GM21423 (cell line): ENCODE measurements around the gene LSAMP.

ENCODE experiments used
- ATAC-seq: cut with Tn5 transposase; IDR thresholded peaks from one replicate; pipeline ENCODE4 v1.9.1; 2021; ENCODE audit warnings: mild to moderate bottlenecking, moderate library complexity; ENCODE audit not compliant: unreplicated experiment

LSAMP gene

DNA sequence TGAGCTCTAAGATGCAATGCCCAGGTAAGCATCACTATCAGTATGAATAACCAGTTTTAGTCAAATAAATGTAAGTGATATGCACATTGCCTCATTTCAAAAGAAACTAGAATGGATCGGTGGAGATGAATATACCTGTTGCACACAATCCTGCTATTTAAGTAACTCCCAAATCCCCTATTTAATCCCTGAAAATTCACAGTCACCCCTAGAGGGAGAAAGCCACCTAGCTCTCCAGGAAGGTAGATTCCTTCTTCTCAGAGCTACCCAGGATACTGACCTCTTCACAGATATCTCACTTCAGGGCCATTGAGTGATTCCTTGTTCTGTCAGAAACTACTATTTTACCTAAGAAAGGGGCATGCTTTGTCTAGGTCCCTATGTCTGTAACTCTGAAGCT, 11.7 kb downstream of the LSAMP start:
- no peak for ATAC-seq

DNA sequence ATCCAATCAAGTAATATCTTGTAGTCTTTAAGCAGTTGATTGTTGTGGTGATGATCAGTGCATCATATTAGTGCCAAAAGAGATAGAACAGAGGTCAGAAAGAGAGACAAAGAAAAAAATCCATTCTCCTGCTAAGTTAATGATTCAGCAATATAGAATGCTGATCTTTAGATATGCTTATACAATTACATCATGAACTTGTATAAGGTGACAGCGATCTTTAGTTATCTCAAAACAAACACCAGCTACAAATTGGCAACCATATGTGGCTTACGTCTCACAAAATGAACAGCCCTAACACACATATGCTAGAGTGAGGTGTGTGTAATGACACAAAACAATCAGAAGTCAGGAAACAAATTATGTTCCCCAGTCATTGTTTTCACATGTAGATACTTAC, 12.5 kb downstream of the LSAMP start:
- ATAC-seq, result no peak

DNA sequence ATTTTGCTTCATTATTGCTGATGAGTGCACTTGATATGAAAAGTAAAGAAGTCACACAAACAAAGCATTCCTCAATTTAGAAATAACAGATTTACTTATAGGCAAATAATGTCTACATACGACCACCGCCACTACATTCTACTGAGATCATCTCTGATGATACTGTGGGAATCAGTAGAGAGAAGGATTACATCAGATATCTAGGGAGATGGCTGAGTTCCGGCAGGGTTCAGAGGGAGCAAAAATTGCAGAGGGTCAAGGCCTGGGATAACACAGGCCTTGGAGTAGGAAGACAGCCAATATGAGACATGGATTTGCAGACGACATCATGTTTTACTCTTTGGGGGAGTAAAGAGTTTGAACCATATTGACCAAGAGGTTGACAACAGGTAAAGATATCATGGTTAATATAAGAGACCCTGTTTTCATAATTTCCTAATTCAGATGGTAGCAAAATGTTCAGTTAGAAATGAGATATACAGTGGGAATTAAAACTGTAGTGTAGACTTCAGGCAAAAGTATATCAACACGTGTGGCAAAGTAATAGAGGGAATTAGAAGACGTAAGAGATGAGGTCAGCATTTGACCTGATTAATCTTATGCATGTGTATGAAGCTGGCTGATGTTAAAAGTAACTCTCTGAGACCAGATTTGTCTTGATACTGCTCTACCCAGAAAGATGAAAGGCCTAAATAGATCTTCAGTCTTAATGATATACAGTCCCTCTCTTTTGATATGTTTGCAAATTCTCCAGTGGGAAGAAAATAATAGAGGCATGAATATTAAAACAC, 15.6 kb downstream of the LSAMP start:
- ATAC-seq, result no peak

DNA sequence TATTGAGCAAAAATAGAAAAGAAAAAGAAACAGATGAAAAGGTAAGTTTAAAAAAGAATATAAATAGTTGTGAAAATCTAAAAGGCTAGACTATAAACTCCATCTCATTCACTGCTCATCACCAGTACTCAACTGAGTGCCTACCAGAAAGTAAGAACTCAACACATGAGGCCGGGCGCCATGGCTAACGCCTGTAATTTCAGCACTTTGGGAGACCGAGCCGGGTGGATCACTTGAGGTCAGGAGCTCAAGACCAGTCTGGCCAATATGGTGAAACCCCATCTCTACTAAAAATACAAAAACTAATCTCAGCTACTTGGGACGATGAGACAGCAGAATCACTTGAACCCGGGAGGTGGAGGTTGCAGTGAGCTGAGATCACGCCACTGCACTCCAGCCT, 19.3 kb downstream of the LSAMP start:
- no peak for ATAC-seq

DNA sequence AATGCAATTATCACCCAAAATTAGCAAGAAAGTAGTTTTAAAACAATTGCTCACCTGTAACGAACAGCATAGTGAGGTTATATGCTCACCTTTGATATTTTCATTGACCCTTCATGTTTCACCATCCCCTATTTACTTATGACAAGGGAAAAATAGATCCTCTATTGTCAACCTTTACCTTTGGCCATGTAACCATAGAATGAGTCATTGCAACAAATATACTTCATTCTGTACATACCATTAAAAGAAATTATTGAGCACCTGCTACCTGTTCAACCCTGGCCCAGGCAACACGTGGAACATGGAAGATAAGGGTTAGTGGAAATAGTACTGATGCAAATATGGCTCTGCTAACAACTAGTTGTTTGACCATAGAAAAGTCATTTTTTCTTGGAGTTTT, 20.2 kb downstream of the LSAMP start:
- ATAC-seq, result no peak

DNA sequence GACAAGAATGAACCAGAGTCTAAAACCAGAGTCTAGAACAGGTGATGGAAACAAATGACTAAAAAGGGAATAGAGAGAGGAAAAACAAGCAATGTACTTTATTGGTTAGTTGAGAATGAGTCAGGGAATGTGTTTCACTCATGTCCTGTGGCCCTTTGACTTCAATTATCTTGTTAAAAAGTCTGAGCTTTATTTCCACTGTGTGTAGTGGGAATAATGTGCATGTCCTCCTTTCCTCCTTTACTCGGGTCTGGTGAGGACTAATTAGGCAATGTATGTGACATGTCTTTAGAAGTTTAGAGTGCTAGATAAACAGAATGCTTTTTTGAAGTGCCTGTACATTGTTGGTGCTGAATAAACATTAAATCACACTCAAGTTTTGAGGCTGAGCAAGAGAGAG, 21.3 kb downstream of the LSAMP start:
- no peak for ATAC-seq

DNA sequence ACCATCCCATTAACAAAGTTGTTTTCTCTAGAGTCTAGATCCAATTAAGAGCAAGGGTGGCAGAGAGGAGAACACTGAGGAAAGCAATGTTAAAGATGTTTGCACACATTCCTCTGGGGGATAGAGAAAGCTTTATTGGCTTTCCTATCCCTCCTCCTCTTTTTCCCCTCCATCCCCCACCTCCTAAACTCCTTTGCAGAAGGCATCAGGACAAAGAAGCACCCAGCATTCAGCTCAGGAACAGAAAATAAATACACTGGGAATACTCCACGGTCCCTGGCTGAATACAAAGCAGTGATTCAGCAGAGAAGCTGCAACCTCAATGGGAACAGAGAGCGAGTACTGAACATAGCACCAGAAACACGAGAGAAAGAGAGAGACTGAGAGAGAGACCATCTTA, 21.9 kb downstream of the LSAMP start:
- ATAC-seq, result no peak

DNA sequence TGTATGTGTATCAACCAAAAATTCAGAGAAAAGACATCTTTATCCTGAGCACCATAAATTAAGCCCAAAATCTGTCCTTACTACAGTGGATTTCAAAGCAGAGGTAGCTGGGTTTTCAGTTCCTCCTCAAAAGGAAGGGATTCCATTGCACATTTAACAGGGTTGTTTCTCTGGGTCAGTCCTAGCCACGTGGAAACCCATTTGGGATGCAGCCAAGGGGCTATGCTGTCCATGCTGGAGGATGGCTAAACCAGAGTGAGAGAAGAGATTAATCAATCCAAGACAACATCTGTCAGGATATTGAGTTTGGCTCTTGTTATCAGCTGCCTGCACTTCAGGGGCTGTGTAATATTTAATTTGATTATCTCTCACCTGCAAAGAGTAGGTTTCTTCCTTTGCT, 28.1 kb downstream of the LSAMP start:
- ATAC-seq, result no peak

DNA sequence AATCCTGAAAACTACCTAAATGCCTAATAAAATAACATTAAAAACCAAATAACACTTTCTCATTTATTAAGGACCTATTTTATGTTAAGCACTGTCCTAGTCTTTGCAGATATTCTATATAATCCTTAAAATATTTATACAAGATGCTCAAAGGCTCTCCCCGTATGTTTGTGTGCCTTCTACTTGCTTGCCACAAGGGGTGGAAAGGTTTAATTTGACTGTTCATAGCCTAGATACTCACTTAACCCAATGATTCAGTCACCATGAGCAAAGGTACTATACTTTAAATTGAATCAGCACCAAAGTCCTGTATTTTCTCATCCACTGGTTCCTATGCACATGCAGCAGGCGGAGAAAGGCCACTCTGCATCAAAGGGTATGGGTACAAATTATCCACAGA, 32.0 kb downstream of the LSAMP start:
- ATAC-seq, result no peak

DNA sequence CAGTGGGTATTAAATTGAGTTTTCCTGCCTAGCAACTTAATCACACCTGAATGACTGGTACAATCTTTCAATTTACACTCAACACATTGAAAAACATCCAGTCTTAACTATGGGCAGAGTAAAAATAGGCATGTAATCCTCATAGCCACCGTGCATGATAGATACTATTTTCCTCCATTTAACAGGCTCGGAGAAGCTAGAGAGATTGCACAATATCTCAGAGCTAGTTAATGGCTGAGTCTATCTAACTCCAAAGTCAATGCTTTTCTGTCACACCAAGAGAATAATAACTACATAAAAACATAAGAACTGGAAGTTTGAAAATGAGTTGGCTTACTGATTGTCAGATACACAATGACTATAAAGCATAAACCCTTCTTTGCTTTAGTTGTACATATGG, 36.8 kb downstream of the LSAMP start:
- no peak for ATAC-seq

DNA sequence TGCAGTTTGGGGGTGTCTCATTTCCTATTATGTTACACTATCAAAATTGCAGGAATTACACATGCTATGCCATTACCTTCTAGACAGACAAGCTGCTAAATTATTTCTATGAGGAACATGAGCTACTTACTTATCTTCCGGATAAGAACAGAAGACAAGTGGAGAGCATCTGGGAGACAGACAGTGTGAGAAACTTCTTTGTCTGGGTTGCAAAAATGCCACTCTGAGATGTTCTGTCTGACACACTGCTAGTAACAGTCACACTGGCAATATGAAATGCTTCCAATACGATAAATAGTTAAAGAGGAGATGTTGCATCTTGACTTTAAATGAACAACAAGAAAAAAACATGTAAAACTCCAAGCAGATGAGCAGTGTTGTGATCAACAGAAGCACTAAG, 40.1 kb downstream of the LSAMP start:
- ATAC-seq, result no peak

DNA sequence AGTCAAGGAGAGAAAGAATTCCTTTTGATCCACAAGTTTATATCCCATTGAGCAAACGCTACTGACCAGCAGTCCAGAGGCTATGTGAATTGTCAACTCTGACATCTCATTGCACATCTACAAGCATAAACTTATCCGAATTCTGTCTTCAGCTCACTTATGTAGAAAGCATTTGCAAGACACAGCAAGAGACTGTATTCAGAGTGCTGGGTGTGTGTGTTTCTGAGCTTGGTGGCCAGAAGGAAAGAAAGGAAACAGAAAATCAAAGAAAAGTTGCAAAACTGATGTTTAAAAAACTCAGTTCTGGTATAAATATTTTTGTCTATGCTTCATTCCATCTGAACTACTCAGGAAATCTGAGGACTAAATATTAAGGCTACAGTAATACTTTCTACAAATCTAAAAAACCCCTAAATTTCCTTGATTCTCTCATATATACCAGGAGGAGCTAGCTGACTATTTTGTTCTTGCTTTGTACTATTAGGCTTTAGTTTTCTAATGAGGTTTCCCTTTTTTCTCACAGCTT, 45.5 kb downstream of the LSAMP start:
- no peak for ATAC-seq

DNA sequence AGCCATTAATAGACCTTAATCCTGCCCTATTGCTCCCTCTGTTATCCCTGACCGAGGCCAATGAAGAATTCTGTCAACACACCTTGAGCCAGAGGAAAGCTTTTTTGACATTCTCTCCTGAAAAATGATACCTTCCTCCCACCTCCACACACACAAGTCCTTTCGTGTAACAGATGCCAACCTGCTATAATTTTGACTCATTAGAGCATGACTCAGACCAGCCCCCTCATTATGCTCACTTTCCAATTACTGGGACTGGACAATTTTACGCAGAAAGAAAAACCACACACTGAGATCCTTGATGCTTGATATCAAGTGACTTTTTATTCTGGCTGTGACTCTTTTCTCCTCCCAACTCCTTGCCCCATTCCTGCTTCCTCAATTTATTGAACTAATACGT, 50.9 kb downstream of the LSAMP start:
- no peak for ATAC-seq

DNA sequence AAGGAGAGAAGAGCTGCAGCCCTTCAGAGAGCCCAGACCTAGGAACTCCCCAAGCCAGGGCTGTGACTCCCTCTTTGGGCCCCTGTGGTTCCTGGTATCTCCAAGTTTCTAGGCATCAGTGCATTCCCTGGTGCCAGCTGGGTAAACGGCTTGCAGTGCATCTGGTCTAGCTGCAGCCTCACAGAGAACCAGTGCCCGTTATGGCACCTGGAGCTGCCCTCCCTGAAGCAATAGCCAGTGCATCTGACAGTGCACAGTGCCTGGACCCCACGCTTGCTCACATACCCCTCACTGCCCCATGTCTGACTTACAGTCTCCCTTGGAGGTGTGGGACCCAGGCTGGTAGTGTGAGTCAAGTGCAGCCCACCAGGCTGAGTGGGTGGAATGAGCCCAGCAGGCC, 52.1 kb downstream of the LSAMP start:
- no peak for ATAC-seq

DNA sequence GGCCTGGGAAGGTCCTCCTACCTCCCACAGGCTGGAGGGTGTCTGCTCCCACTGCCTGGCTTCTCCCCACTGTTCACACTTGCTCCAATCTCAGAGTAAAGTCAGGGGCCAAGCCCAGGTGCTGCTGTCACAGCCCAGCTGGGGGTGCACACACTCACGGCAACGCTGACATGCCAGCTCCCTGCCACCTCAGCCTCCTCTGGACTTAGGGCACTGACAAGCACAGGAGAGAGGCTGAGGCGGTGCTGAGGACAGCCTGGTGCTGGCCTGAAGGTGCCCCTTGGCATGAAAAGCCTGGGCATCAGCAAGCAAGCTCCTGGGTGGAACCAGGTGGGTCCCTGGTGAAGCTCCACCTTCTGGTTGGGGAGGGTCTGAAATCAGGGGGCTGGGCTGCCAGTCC, 53.0 kb downstream of the LSAMP start:
- ATAC-seq, result no peak

DNA sequence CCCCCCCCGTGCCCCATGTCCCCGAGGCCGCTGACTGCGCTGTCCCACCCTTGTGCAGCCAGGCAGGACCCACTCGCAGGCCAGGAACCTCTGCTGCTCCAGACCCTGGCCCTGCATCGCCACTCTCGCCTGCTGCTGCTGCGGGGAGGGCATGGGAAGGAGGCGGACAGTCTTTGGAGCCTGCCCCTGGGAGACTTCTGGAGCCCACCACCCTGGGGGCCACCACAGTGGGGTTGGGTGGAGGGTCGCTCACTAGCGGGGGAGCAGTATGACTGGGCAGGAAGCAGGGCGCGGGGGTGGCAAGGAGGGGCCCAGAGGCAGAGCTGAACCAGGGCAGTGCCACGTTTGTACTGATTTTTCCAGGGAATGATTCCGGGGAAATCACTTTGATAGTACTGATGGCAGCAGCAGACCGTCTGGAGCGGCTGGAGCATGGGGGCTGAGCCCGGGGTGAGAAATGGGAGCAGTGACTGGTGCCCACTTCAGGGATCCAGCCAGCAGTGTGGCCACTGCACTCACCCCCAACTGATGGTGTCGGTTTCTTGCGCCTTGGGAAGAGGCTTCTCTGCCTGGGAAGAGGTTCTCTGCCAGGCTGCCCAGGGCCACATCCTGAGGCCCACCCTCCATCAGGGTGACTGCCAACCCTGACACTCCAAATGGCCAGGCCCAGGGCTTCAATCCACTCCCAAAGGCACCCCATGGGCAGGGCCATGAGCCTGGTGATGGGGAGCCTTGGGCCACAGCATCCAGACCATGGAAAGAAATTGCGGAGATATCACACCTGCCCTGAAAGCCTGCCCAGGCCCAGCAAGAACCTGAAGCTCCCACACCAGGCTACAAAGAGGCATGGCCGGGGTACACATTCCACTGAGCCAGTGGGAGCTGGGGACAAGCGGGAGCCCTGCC, 53.7 kb downstream of the LSAMP start:
- ATAC-seq, result no peak

DNA sequence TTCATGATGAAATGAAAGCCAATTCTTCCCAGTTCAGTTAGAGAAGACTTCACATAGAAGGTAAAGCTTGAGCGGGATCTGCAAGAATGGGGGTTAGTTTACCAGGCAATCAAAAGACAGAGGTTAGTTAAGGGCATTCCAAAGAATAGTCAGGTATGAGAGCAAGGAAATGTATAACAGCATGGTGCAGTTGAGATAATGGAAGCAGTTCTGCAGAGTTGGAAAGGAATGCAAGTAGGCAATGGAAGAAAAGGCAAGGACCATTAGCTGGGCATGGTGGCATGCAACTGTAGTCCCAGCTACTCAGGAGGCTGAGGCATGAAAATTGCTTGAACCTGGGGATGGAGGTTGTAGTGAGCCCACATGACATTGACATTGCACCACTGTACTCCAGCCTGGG, 55.0 kb downstream of the LSAMP start:
- no peak for ATAC-seq

DNA sequence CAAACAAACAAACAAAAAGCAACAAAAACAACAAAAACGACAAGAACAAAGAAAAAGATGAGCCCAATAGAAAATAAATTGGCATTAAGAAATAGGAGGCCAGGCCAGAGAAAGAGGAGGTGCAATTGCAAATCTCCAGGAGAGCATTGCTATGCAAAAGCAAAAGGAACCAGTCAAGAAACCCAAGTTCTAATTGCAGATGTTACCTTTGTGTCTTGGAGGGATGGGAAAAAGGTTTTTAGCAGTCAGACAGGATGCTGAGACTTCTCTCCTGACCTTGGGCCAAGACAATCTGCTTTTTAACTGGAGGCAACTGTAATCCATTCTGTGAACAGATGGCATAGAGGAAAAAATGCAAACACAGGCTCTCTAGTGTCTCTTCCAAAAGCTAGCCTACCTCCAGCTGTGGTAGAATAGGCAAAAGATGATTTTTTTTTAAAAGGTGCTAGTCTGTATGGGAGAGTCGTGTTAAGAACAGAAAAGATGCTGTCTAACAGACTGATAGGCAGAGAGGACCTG, 56.4 kb downstream of the LSAMP start:
- ATAC-seq, result no peak

DNA sequence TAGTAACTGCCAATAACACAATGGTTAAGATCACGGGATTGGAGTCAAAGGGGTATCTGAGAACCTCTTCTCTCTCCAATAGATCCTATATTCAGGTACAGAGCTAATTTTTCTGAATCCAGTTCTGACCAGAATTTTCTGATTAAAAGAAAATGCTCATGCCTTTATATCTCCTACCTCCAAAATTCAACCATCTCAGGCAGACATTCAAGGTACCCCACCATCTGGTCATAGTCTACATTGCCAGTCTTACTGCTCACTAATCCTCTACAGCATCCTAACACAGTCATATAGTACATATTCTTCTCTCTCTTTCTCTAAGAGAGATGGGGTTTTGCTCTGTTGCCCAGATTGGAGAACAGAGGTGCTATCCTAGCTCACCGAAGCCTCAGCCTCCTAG, 59.1 kb downstream of the LSAMP start:
- no peak for ATAC-seq

DNA sequence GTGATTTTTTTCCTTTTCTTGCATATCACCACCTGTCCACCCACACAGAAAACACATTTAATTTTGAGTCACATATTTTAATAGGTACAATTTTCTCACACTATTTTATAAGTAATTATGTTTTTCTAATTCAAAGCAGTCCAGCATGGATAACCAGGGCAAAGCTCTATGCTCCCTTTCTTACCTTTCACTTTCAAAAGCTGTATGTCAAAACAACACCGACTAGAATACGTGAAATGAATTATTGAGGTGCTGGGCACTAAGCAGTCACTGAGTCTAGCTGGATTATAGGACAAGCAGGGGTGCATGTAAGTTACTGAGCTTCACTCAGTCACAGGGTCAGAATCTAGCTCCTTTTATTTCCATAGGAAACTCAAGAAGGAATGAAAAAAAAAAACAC, 60.6 kb downstream of the LSAMP start:
- ATAC-seq, result no peak

DNA sequence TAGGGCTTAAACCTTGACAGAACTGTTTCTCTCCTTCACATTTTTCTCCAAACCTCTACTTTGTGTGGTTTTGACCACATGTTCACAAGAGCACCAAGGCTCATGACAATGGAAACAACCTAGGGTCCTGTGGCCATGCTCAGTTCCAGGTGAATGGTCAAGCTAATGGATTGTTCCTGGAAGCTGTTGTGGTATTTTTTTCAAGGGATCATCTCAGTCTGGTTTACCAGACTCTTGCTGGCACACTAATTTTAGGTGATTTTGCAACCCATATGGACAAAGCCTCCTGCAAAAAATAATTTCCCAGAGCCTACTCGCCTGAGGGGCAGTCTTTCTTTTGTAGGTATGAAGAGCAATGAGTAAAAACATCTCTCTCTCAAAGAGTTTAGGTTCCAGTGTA, 67.2 kb downstream of the LSAMP start:
- ATAC-seq, result no peak

DNA sequence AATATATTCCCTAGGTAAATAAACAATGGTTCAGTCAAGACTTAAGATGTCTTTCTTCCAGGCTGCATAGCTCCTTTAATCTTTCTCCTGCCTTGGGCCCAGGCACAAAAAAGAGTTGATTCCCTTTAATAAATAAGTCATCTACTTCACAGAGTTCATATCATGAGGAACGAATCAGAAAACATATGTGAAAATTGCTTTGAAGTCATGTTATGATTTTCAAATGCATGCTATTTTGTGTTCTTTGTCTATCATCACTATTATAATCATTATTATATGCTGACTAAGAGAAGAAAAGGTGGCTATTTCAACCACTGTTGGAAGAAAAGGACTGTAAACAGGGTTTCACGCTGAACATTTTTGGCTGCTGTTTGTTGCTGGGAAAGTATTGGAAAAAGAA, 70.4 kb downstream of the LSAMP start:
- ATAC-seq, result no peak
